ENCODE results near the gene SOX15.
A peak's percentile ranks its signal among the peaks of the same experiment; 100 is the strongest.

The SOX15 gene

GRCh38 chr17:7557775-7558543 is 31.9 kb downstream of the SOX15 start:
- no peak for DNase-seq (ENCODE audit: low read depth)

GRCh38 chr17:7557147-7557764 is 32.6 kb downstream of the SOX15 start:
- DNase-seq (ENCODE audit: low read depth): no peak

GRCh38 chr17:7556627-7557026 is 33.3 kb downstream of the SOX15 start:
- no peak for DNase-seq (ENCODE audit: low read depth)

GRCh38 chr17:7555320-7555948 is 34.5 kb downstream of the SOX15 start:
- DNase-seq (ENCODE audit: low read depth): no peak

GRCh38 chr17:7553356-7553755 is 36.5 kb downstream of the SOX15 start:
- DNase-seq (ENCODE audit: low read depth): no peak

GRCh38 chr17:7552621-7553051 is 37.3 kb downstream of the SOX15 start:
- no peak for DNase-seq (ENCODE audit: low read depth)

GRCh38 chr17:7551396-7551795 is 38.5 kb downstream of the SOX15 start:
- no peak for DNase-seq (ENCODE audit: low read depth)

- DNase-seq (ENCODE audit: low read depth): no peak
Measured at GRCh38 chr17:7550344-7550743, 39.5 kb downstream of the SOX15 start.

GRCh38 chr17:7549401-7550055 is 40.4 kb downstream of the SOX15 start:
- no peak for DNase-seq (ENCODE audit: low read depth)

- peak; percentile 51 for DNase-seq (ENCODE audit: low read depth)
Measured at GRCh38 chr17:7548585-7549400, 41.1 kb downstream of the SOX15 start, which contains the start of gene TNFSF12. Gene TNFSF12, plus strand, starts transcription at chr17:7549058. Its CDS starts 96 bp downstream, at chr17:7549154.

GRCh38 chr17:7544911-7545310 is 45.0 kb downstream of the SOX15 start:
- no peak for DNase-seq (ENCODE audit: low read depth)

- DNase-seq (ENCODE audit: low read depth): no peak
Measured at GRCh38 chr17:7541074-7541621, 48.7 kb downstream of the SOX15 start.

GRCh38 chr17:7538891-7539545 is 50.9 kb downstream of the SOX15 start:
- DNase-seq (ENCODE audit: low read depth): no peak

Measured in activated T-cell treated with anti-CD3 and anti-CD28 coated beads for 1 hour (primary cell).